H1 (cell line): Measurements from ENCODE around the gene IDI1. TPM values are rescaled to one million over a fixed set of nuclear protein-coding genes. Genes with fewer than 3 reads are reported as not detected.

ENCODE experiments used
- CTCF ChIA-PET: fragments of 300-600 bp; sonication (Branson Sonifier 250); formaldehyde crosslinking; loops from one replicate; lab custom pipeline; 2021; ENCODE audit not compliant: partially characterized antibody; lab: Charles Lee
- POLR2A ChIA-PET: fragments of 300-600 bp; sonication (Branson Sonifier 250); formaldehyde crosslinking; loops from one replicate; lab custom pipeline; 2021; ENCODE audit warnings: inconsistent platforms; ENCODE audit not compliant: partially characterized antibody; lab: Charles Lee
- DNase-seq, 2 experiments: peaks; one replicate each; pipeline versions ENCODE4 v3.0.0 to v3.0.0-alpha.2; 2010 to 2022; ENCODE audit warnings: low spot score in 2 of 2, low read depth in 1 of 2, mixed read lengths in 1 of 2
- FAIRE-seq: peaks from 2 replicates; lab custom pipeline; 2011; peaks lifted over from hg19 to GRCh38; lab: Jason Lieb, UNC
- H2AFZ ChIP-seq: 2 replicates; pipeline ENCODE4 v1.8.1; 2012; ENCODE audit warnings: low read length, inconsistent platforms
- H2AK5ac ChIP-seq: 2 replicates; pipeline ENCODE4 v1.6.1; 2013; ENCODE audit warnings: low read depth, low read length
- H2BK120ac ChIP-seq: replicated peaks from 2 replicates; pipeline ENCODE3; 2013; ENCODE audit warnings: low read depth, low read length, inconsistent platforms
- H2BK12ac ChIP-seq: 2 replicates; pipeline ENCODE4 v1.6.1; 2013; ENCODE audit warnings: low read depth, low read length
- H2BK15ac ChIP-seq: 2 replicates; pipeline ENCODE4 v1.6.1; 2013; ENCODE audit warnings: low read length
- H2BK20ac ChIP-seq: 2 replicates; pipeline ENCODE4 v1.6.1; 2013; ENCODE audit warnings: low read length
- H2BK5ac ChIP-seq: 2 replicates; pipeline ENCODE4 v1.6.1; 2013; ENCODE audit warnings: low read depth, low read length
- H3K14ac ChIP-seq: 2 replicates; pipeline ENCODE4 v1.6.1; 2013; ENCODE audit warnings: inconsistent platforms; ENCODE audit not compliant: insufficient read length
- H3K18ac ChIP-seq: 2 replicates; pipeline ENCODE4 v1.6.1; 2013; ENCODE audit warnings: low read length; ENCODE audit errors: extremely low read depth
- H3K23ac ChIP-seq: 2 replicates; pipeline ENCODE4 v1.6.1; 2013; ENCODE audit warnings: inconsistent platforms; ENCODE audit not compliant: insufficient read length
- H3K23me2 ChIP-seq: 2 replicates; pipeline ENCODE4 v1.6.1; 2013; ENCODE audit warnings: low read depth, low read length
- H3K27ac ChIP-seq: 2 replicates; pipeline ENCODE4 v1.6.1; 2011; ENCODE audit warnings: low read depth, low read length, inconsistent platforms
- H3K27me3 ChIP-seq, 4 experiments: replicated peaks in 1 of 4; 1 replicate in 1 of 4; 2 replicates in 3 of 4; pipeline versions ENCODE4 v1.6.1 to v1.8.1; 2011 to 2013; ENCODE audit warnings: low read length in 3 of 4, mild to moderate bottlenecking in 3 of 4, inconsistent platforms in 2 of 4, mixed read lengths in 2 of 4, moderate library complexity in 1 of 4; ENCODE audit not compliant: control insufficient read depth in 3 of 4, insufficient read depth in 3 of 4; ENCODE audit errors: extremely low read depth in 1 of 4
- H3K36me3 ChIP-seq, 4 experiments: 2 replicates each; pipeline versions ENCODE4 v1.6.1 to v1.8.1; 2011 to 2013; ENCODE audit warnings: mild to moderate bottlenecking in 4 of 4, low read length in 3 of 4, moderate library complexity in 2 of 4, control low read depth in 1 of 4, inconsistent platforms in 1 of 4; ENCODE audit not compliant: insufficient read depth in 4 of 4, control insufficient read depth in 2 of 4
- H3K4ac ChIP-seq: replicated peaks from 2 replicates; pipeline ENCODE3; 2013; ENCODE audit warnings: low read length, low read depth, mixed read lengths, inconsistent platforms; ENCODE audit not compliant: insufficient read length
- H3K4me1 ChIP-seq, 4 experiments: replicated peaks in 1 of 4; 1 replicate in 1 of 4; 2 replicates in 3 of 4; pipeline versions ENCODE4 v1.6.1 to v1.8.1; 2011 to 2013; ENCODE audit warnings: low read length in 3 of 4, inconsistent platforms in 2 of 4, mixed read lengths in 1 of 4; ENCODE audit not compliant: insufficient read depth in 4 of 4, control insufficient read depth in 3 of 4
- H3K4me2 ChIP-seq, 2 experiments: 2 replicates each; pipeline versions ENCODE4 v1.6.1 to v1.8.1; 2011 to 2013; ENCODE audit warnings: low read depth in 2 of 2, low read length in 2 of 2, control low read depth in 1 of 2, inconsistent platforms in 1 of 2, mild to moderate bottlenecking in 1 of 2; ENCODE audit not compliant: insufficient read depth in 1 of 2
- H3K4me3 ChIP-seq, 4 experiments: fragments of 200-600, 300-600 bp in 1 of 4; sonication (generic), shearing (Covaris generic), sonication (Bioruptor Twin) in 1 of 4; 2 replicates each; pipeline versions ENCODE4 v1.5.1 to v1.8.1; 2011 to 2016; ENCODE audit warnings: low read length in 4 of 4, low read depth in 3 of 4, control low read depth in 2 of 4, inconsistent platforms in 2 of 4, mild to moderate bottlenecking in 2 of 4, mixed read lengths in 1 of 4, moderate library complexity in 1 of 4; ENCODE audit not compliant: insufficient read depth in 2 of 4; ENCODE audit errors: extremely low read depth in 1 of 4
- H3K56ac ChIP-seq: replicated peaks from 2 replicates; pipeline ENCODE3; 2013; ENCODE audit warnings: low read depth, mild to moderate bottlenecking, mixed read lengths, low read length, inconsistent platforms; ENCODE audit not compliant: insufficient read length
- H3K79me1 ChIP-seq: 2 replicates; pipeline ENCODE4 v1.6.1; 2013; ENCODE audit warnings: low read depth, low read length, control low read depth
- H3K79me2 ChIP-seq, 2 experiments: 2 replicates each; pipeline versions ENCODE4 v1.6.1 to v1.8.1; 2012 to 2013; ENCODE audit warnings: low read length in 2 of 2, mild to moderate bottlenecking in 2 of 2, inconsistent platforms in 1 of 2; ENCODE audit not compliant: insufficient read depth in 2 of 2, control insufficient read depth in 1 of 2
- H3K9ac ChIP-seq, 4 experiments: replicated peaks in 1 of 4; 1 replicate in 1 of 4; 2 replicates in 3 of 4; pipeline versions ENCODE4 v1.6.1 to v1.8.1; 2011 to 2013; ENCODE audit warnings: low read depth in 3 of 4, low read length in 3 of 4, control low read depth in 2 of 4, mild to moderate bottlenecking in 2 of 4, moderate library complexity in 2 of 4, inconsistent platforms in 1 of 4; ENCODE audit errors: extremely low read depth in 1 of 4
- H3K9me3 ChIP-seq, 2 experiments: 2 replicates each; pipeline versions ENCODE4 v1.6.1 to v1.8.1; 2012 to 2013; ENCODE audit warnings: mild to moderate bottlenecking in 2 of 2, moderate library complexity in 2 of 2, control low read depth in 1 of 2, inconsistent platforms in 1 of 2, low read depth in 1 of 2, low read length in 1 of 2, mixed read lengths in 1 of 2; ENCODE audit not compliant: insufficient read depth in 2 of 2
- H4K20me1 ChIP-seq, 2 experiments: replicated peaks in 1 of 2; 2 replicates each; pipeline versions ENCODE3 to v1.8.1; 2011 to 2013; ENCODE audit warnings: inconsistent platforms in 2 of 2, low read length in 2 of 2, mild to moderate bottlenecking in 1 of 2; ENCODE audit not compliant: insufficient read depth in 2 of 2, control insufficient read depth in 1 of 2
- H4K5ac ChIP-seq: 2 replicates; pipeline ENCODE4 v1.6.1; 2013; ENCODE audit warnings: low read length, low read depth, mixed read lengths, inconsistent platforms; ENCODE audit not compliant: insufficient read length
- H4K8ac ChIP-seq: 2 replicates; pipeline ENCODE4 v1.8.0; 2013; ENCODE audit warnings: mild to moderate bottlenecking, moderate library complexity, low read length, inconsistent platforms; ENCODE audit not compliant: insufficient read depth; ENCODE audit errors: extremely low read depth
- H4K91ac ChIP-seq: replicated peaks from 2 replicates; pipeline ENCODE3; 2013; ENCODE audit warnings: low read length, mixed read lengths, inconsistent platforms; ENCODE audit not compliant: insufficient read length
- POLR2A ChIP-seq, 2 experiments: IDR thresholded peaks; 1 replicate in 1 of 2; 2 replicates in 1 of 2; pipeline ENCODE4 v1.6.1; 2011; ENCODE audit warnings: low read depth in 2 of 2, low read length in 2 of 2, mild to moderate bottlenecking in 2 of 2; ENCODE audit errors: control extremely low read depth in 1 of 2
- POLR2AphosphoS5 ChIP-seq: IDR thresholded peaks from 2 replicates; pipeline ENCODE4 v1.6.1; 2011; ENCODE audit warnings: low read depth, low read length
- SP1 ChIP-seq: IDR thresholded peaks from 2 replicates; pipeline ENCODE4 v1.6.1; 2011; ENCODE audit warnings: low read depth, low read length
- ZNF274 ChIP-seq: IDR thresholded peaks from 2 replicates; pipeline ENCODE4 v1.7.0; 2012; ENCODE audit warnings: low read length, borderline replicate concordance; ENCODE audit errors: extremely low read depth
- WGBS, 2 experiments: shearing (Covaris generic) in 1 of 2; methylation state at CpG; one replicate each; pipeline versions ENCODE4 v1.1.6 to v1.1.7; 2013 to 2015; ENCODE audit warnings: low lambda C conversion rate in 2 of 2, mixed read lengths in 2 of 2, inconsistent platforms in 1 of 2, low coverage in 1 of 2, missing lambda C conversion rate in 1 of 2; ENCODE audit not compliant: insufficient replicate concordance in 2 of 2, insufficient coverage in 1 of 2, insufficient read length in 1 of 2; ENCODE audit errors: extremely low coverage in 1 of 2, missing lambda C conversion rate in 1 of 2; 5-methylcytosine and 5-hydroxymethylcytosine counted together
- polyA plus RNA-seq, 7 experiments: library from polyadenylated mRNA; depleted of rRNA in 3 of 7; stranded (reverse) in 5 of 7; unstranded in 2 of 7; fragments of >200 nt in 5 of 7; fragments of 200-250 nt in 2 of 7; gene quantifications; 1 replicate in 5 of 7; 2 replicates in 1 of 7; 4 replicates in 1 of 7; pipeline versions ENCODE4 v1.2.1 to v1.2.3, GENCODE V29; 2011 to 2013; ENCODE audit warnings: missing spikeins in 2 of 7, mixed read lengths in 2 of 7
- total RNA-seq: library from RNA; stranded (reverse); fragmentation: NEBNext Ultra II Directional; extraction: Animal tissue kit (Norgen Biotek cat#: 25700); gene quantifications from 2 replicates; pipeline ENCODE4 v1.2.1, GENCODE V29; 2021

The IDI1 gene
- total and polyA plus RNA-seq, 2 of the 8 experiments (the other 6 are each of a cell fraction or from before 2014, with no cell fraction given): 35.3 to 56.6 TPM

DNA sequence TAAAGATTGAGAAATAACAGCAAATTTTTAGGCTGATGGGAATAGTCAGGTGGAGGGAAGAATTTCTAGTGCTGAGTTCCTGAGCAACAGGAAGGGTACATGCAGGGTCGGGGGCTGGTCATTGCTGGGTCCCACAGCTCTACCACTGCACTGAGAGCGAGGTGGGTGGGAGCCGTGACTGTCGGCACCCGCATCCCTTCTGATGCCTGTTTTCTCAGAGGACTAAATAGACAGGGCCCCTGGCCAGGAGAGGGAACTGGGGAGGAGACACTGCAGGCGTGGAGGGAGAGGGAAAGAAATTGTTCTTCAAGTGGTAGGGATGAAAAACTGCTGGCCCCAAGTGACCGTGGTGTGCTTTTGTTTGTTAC lies 53.4 kb downstream of the IDI1 start:
- no peaks in the 10 kb centered on the region for H3K23me2 ChIP-seq
- no peak overlapping the region for H4K8ac ChIP-seq
- H2BK15ac ChIP-seq: no peak overlapping the region
- FAIRE-seq (no peak), DNase-seq (no peak)
- no peak overlapping the region for H2BK120ac ChIP-seq
- no peak overlapping the region for H3K4me2 ChIP-seq
- no peaks in the 10 kb centered on the region for H3K4me1 ChIP-seq
- no peak overlapping the region for H3K4me3 ChIP-seq
- no peak overlapping the region for H2AFZ ChIP-seq
- H3K79me1 ChIP-seq: no peaks in the 10 kb centered on the region; the same call in 1 of the 2 replicates
- WGBS, 2 experiments: 94% methylated on average over 7 of the region's 7 CpGs; no CpG with 5 or more reads in 1 of the 2 experiments
- H2BK20ac ChIP-seq: no peak overlapping the region
- no peak overlapping the region for H2BK5ac ChIP-seq
- peaks cover 10 to 52% of the 10 kb centered on the region in 2 experiments for H3K79me2 ChIP-seq
- H4K5ac ChIP-seq: no peak overlapping the region
- no peak overlapping the region for H2AK5ac ChIP-seq
- no peaks in the 10 kb centered on the region for H3K27me3 ChIP-seq
- H3K9ac ChIP-seq: no peak overlapping the region
- no peak overlapping the region for H3K18ac ChIP-seq
- H3K36me3 ChIP-seq: peaks cover 47 to 77% (median 72%) of the 10 kb centered on the region in 4 experiments
- ChIA-PET POLR2A (interaction anchor here (1.1 to 4.4 kb wide), 4 partner anchors 9 to 20 kb away, joined by 5 to 28 read pairs (median 13); no protein-coding TSS in a partner anchor), CTCF (no interaction called here)
- no peak overlapping the region for H3K4ac ChIP-seq
- TF ChIP-seq POLR2AphosphoS5 (peak; percentile 44; the same call in 1 of the 2 replicates), SP1 (no peak), POLR2A (IDR thresholded peaks at IDR 0.05; ENCODE audit: control extremely low read depth in 1 of 2, low read depth in 2 of 2, low read length in 2 of 2) (peak in 1 of 2 experiments; percentile 68; a peak in 2 of 3 replicates), ZNF274 (no peak)
- H2BK12ac ChIP-seq: no peak overlapping the region
- no peak overlapping the region for H3K27ac ChIP-seq
- H4K20me1 ChIP-seq: peaks cover 6 to 22% of the 10 kb centered on the region in 2 experiments
- H4K91ac ChIP-seq: no peak overlapping the region
- no peaks in the 10 kb centered on the region; a peak in 1 of 4 replicates for H3K9me3 ChIP-seq
- no peak overlapping the region for H3K56ac ChIP-seq
- no peak overlapping the region for H3K14ac ChIP-seq
- no peak overlapping the region for H3K23ac ChIP-seq
